NT2/D1 (cell line): ENCODE data around the gene STARD9.

Source experiments
- YY1 ChIP-seq: IDR thresholded peaks from 2 replicates; pipeline ENCODE4 v1.6.1; 2011; ENCODE audit not compliant: insufficient read length, insufficient read depth
- ZNF274 ChIP-seq: IDR thresholded peaks from 2 replicates; pipeline ENCODE4 v1.6.1; 2011; ENCODE audit warnings: mild to moderate bottlenecking, low read depth, low read length

- TF ChIP-seq YY1 (no peak), ZNF274 (no peak)
These were observed 119.0 kb downstream of the STARD9 start for GRCh38 chr15:42694398-42694797.
